Kasumi-1 (cell line): ENCODE data around the gene RPS6KA5.

Experiments used
- DNase-seq, 2 experiments: peaks; one replicate each; lab custom pipeline; 2025; lab: John Stamatoyannopoulos, UW

Gene RPS6KA5

GRCh38 chr14:91029456-91030217 lies 30.8 kb downstream of the RPS6KA5 start:
- no peak for DNase-seq

GRCh38 chr14:91027561-91027960 lies 32.9 kb downstream of the RPS6KA5 start:
- no peak for DNase-seq

DNA sequence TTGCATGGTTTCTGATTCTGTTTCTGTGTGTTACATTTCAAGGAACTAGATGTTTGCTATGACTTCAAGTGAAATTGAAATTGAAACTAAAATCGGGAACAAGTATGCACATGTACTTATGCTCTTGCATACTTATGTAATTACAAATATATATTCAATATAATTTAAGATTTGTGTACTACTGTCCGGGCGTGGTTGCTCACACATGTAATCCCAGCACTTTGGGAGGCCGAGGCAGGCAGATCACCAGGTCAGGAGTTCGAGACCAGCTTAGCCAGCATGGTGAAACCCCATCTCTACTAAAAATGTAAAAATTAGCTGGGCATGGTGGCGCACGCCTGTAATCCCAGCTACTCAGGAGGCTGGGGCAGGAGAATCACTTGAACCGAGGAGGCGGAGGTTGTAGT lies 37.8 kb downstream of the RPS6KA5 start:
- peak in 1 of 2 experiments; percentile 22 for DNase-seq

GRCh38 chr14:91021991-91022621 lies 38.3 kb downstream of the RPS6KA5 start:
- no peak for DNase-seq

DNA sequence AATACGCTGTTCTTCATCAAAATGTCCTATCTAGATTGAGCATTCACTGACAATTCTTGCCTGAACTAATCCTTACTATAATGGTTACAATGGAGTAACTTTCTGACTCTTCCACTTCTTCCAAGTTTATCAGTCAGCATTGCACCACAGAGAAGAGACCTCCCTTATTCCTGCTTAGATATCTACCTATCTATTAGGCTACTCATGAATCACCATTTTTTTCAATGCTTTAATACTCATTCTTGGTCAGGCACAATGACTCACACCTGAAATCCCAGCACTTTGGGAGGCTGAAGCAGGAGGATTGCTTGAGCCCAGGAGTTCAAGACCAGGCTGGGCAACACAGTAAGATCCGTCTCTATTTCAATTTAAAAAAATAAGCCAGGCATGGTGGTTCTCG lies 39.3 kb downstream of the RPS6KA5 start:
- no peak for DNase-seq

GRCh38 chr14:91019673-91020072 lies 40.8 kb downstream of the RPS6KA5 start:
- no peak for DNase-seq

DNA sequence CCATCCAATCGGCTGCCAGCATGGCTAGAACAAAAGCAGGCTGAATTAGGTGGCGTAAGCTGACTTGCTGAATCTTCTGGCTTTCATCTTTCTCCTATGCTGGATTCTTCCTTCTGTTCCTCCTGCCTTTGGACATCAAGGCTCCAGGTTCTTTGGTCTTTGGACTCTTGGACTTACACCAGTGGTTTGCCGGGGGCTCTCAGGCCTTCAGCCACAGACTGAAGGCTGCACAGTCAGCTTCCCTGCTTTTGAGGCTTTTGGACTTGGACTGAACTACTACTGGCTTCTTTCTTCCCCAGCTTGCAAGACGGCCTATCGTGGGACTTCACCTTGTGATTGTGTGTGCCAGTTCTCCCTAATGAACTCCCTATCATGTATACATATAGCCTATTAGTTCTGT lies 42.0 kb downstream of the RPS6KA5 start:
- DNase-seq = no peak

GRCh38 chr14:91016800-91017410 lies 43.5 kb downstream of the RPS6KA5 start:
- DNase-seq = no peak

DNA sequence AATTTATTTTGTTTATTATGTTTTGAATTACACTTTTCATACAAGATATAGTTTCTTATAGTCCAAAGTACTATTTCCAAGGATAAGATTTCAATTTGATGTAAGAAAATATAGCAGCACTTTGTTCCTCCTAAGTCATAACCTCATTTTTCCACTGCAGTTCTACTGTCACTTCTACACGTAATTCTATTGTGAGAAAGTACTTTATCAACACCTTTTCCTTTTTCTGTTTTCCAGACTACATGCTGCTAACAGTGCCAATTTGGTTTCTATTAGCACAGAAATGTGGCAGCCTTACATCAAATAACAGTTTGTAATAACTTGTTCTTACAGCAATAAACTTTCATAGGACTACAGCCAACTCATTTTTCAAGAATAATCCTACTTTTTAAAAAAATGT lies 45.0 kb downstream of the RPS6KA5 start:
- DNase-seq = no peak

- DNase-seq = no peak
These were observed 48.4 kb downstream of the RPS6KA5 start for GRCh38 chr14:91012045-91012444.

GRCh38 chr14:91010153-91010533 lies 50.3 kb downstream of the RPS6KA5 start:
- no peak for DNase-seq

DNA sequence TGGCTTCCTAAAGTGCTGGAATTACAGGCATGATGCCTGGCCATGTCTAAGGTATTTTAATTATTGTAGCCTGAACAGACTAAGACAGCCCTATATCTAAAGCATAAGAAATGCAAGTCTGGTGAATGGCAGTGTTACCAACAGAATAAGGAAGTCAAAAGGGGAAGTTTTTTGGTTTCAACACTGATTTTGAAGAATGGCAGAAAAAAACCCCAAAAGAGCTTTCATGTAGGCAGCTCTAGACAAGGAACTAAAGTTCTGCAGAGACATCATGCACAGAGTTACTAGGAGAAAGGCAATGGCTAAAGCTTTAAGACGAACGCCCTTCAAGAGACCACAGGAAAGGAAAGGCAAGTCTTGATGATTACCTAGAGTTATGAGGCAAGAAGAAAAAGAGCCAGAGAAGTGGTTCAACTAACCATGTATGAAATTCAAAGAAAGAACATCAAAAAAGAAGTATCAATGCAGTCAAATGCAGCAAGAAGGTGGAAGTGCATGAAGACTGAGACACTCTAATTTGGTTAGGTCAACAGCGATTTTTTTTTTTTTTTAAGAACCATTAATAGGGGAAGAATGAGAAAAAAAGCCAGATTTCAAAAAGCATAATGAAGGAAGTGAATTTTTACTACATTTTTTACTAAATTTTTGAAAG lies 50.8 kb downstream of the RPS6KA5 start:
- DNase-seq = peak; percentile 96 to 97

GRCh38 chr14:91008759-91009409 lies 51.6 kb downstream of the RPS6KA5 start:
- no peak for DNase-seq

DNA sequence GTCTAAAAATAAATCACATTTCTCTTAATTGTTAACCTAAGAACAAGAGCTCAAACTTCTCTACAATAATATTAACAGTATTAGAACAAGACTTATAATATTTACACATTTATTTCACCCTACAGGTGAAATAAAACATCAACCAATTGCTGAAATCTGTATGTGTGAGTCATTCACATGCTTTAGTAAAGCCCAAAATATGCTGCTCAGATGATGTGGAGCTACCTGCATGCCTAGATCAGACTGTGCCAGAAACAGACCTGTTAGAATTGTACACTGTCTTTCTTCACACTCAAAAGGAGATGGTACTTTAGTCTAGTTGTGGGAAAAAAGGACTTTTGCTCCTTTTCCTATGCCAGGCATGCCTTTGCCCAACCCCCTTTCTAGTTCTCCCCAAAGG lies 54.7 kb downstream of the RPS6KA5 start:
- DNase-seq = no peak

DNA sequence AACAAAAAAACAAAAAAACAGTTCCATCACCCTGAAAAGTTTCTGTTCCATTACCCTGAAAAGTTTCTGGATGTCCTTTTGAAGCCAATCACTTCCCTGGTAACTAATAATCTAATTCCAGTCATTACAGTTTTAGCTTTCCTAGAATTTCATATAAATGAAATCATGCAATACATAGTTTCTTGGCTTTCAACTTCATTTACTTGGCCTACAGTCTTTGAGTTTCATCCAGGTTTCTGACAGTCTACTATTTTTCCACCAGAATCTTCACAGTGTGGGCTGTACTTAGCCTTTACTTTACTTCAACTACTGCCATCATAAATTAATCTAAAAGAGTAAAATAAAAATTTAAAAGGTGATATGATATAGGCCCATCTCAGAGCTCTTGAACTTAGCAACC lies 55.5 kb downstream of the RPS6KA5 start:
- DNase-seq = no peak

- DNase-seq = no peak
These were observed 61.1 kb downstream of the RPS6KA5 start for GRCh38 chr14:90999299-90999698.

DNA sequence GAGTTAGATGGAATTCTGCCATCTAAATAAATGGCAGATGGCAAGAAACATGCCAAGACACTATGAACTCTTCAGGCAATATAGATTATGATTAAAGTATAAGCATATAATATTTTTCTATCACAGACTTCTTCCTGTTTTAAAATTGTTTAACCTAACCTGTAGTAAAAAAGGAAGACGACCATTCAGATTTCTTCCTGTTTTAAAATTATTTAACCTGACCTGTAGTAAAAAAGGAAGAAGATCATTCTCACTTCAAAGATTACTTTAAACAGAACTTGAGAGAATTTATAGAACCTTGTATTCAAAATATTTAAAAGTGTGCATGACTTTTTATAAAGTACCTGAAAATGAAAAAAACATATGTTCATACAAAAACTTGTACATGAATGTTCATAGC lies 63.5 kb downstream of the RPS6KA5 start:
- no peak for DNase-seq

DNA sequence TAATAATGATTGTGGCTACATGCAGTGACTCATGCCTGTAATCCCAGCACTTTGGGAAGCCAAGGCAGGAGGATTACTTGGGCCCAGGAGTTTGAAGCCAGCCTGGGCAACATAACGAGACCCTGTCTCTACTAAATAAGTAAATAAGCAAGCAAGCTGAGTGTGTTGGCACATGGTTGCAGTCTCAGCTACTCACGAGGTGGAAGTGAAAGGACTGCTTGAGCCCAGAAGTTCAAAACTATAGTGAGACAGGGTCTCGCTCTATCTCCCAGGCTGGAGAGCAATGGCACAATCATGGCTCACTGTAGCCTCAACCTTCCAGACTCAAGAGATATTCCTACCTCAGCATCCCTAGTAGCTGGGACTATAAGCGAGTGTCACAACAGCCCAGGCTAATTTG lies 64.7 kb downstream of the RPS6KA5 start:
- DNase-seq = no peak

DNA sequence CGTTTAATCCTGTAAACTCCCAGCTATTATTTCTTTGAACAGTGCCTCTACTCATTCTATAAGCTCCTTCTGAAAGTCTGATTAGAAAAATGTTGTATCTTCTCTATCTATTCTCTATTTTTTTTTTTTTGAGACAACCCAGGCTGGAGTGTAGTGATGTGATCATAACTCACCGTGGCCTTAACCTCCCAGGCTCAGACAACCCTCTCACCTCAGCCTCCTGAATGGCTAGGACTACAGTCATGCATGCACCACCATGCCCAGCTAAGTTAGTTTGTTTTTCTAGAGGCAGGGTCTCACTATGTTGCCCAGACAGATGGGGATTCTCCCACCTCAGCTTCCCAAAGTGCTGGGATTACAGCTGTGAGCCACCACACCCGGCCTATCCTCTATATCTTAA lies 66.6 kb downstream of the RPS6KA5 start:
- DNase-seq = no peak

- no peak for DNase-seq
These were observed 68.6 kb downstream of the RPS6KA5 start for GRCh38 chr14:90991690-90992443.

GRCh38 chr14:90990141-90990540 lies 70.3 kb downstream of the RPS6KA5 start:
- DNase-seq = no peak

GRCh38 chr14:90987140-90987539 lies 73.3 kb downstream of the RPS6KA5 start:
- DNase-seq = no peak
